DND-41 (cell line): ENCODE results near the gene ARSB.

Source experiments
- ATAC-seq: fragments of 200-7000 bp; cut with Tn5 transposase; 3 replicates; pipeline ENCODE4 v1.9.1; 2021; ENCODE audit warnings: low read depth; ENCODE audit not compliant: insufficient read depth
- DNase-seq: peaks from one replicate; pipeline ENCODE4 v3.0.0-alpha.2; 2020
- H2AFZ ChIP-seq: 2 replicates; pipeline ENCODE4 v1.6.0; 2012; ENCODE audit warnings: low read depth, low read length
- H3K27ac ChIP-seq: 2 replicates; pipeline ENCODE4 v1.5.1; 2012; ENCODE audit warnings: low read length, inconsistent platforms
- H3K27me3 ChIP-seq: fragments of 200-600 bp; sonication (generic); 2 replicates; pipeline ENCODE4 v1.6.0; 2012; ENCODE audit warnings: low read length, mild to moderate bottlenecking, inconsistent platforms; ENCODE audit not compliant: insufficient read depth, poor library complexity
- H3K36me3 ChIP-seq: 2 replicates; pipeline ENCODE4 v1.5.1; 2012; ENCODE audit warnings: low read length, inconsistent platforms; ENCODE audit not compliant: insufficient read depth
- H3K4me1 ChIP-seq: 2 replicates; pipeline ENCODE4 v1.5.1; 2012; ENCODE audit warnings: mild to moderate bottlenecking, low read length; ENCODE audit not compliant: insufficient read depth
- H3K4me2 ChIP-seq: 2 replicates; pipeline ENCODE4 v1.6.0; 2012; ENCODE audit warnings: mild to moderate bottlenecking, moderate library complexity, low read length, inconsistent platforms; ENCODE audit not compliant: insufficient read depth
- H3K4me3 ChIP-seq, 2 experiments: fragments of 200-600 bp in 1 of 2; shearing (Covaris generic) in 1 of 2; 2 replicates each; pipeline ENCODE4 v1.5.1; 2012 to 2016; ENCODE audit warnings: inconsistent platforms in 2 of 2, low read length in 2 of 2, mild to moderate bottlenecking in 2 of 2, low read depth in 1 of 2, moderate library complexity in 1 of 2
- H3K79me2 ChIP-seq: 2 replicates; pipeline ENCODE4 v1.6.0; 2012; ENCODE audit warnings: low read length, inconsistent platforms; ENCODE audit not compliant: insufficient read depth
- H3K9ac ChIP-seq: 2 replicates; pipeline ENCODE4 v1.6.0; 2012; ENCODE audit warnings: low read depth, mild to moderate bottlenecking, inconsistent platforms, low read length, moderate library complexity
- H3K9me3 ChIP-seq: 2 replicates; pipeline ENCODE4 v1.5.1; 2012; ENCODE audit warnings: low read length, moderate library complexity, mild to moderate bottlenecking, inconsistent platforms; ENCODE audit not compliant: insufficient read depth, severe bottlenecking
- H4K20me1 ChIP-seq: 2 replicates; pipeline ENCODE4 v1.6.0; 2012; ENCODE audit warnings: low read length; ENCODE audit not compliant: insufficient read depth
- EZH2 ChIP-seq: IDR thresholded peaks from 3 replicates; pipeline ENCODE4 v1.6.1; 2012; ENCODE audit warnings: borderline replicate concordance, low read depth, mild to moderate bottlenecking, moderate library complexity, low read length, inconsistent platforms; ENCODE audit not compliant: severe bottlenecking
- TF ChIP-seq, protein P1 (sequence below): IDR thresholded peaks from 2 replicates; pipeline ENCODE4 v1.5.1; 2012; ENCODE audit warnings: borderline replicate concordance, low read length, moderate library complexity, mild to moderate bottlenecking; ENCODE audit not compliant: poor library complexity, severe bottlenecking; ENCODE audit errors: extremely low read depth

ARSB gene

DNA sequence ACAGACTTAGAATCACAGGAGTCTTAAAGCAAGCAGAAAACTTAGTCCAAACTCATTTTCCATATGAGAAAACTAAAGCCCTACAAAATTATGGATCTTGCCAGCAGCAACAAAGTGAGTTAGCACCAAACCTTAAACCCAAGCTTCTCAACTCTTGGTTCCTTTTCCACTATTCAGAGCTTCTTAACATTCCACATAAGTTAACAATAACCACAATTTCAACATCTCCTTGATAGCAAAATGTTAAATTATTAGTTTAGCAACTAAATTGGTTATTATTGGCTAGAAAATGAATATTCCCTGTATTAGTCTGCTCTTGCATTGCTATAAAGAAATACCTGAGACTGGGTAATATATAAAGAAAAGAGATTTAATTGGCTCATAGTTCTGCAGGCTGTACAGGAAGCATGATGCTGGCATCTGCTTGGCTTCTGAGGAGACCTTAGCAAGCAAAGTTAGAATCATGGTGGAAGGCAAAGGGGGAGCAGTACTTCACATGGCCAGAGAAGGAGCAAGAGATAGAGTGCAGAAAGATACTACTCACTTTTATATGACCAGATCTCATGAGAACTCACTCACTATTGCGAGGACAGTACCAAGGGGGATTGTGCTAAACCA lies 26.2 kb upstream of the ARSB start:
- DNase-seq, result no peak
- Histone ChIP-seq H3K27me3 (peaks cover 8% of the 10 kb centered on the region), H3K79me2 (no peaks in the 10 kb centered on the region), H3K4me1 (no peaks in the 10 kb centered on the region), H3K4me2 (no peak overlapping the region), H3K9me3 (peaks cover 3% of the 10 kb centered on the region), H3K27ac (no peak overlapping the region), H4K20me1 (no peaks in the 10 kb centered on the region), H3K36me3 (no peaks in the 10 kb centered on the region), H3K4me3 (no peak overlapping the region), H3K9ac (no peak overlapping the region), H2AFZ (no peak overlapping the region)
- no peak for TF ChIP-seq EZH2
- TF ChIP-seq, protein P1, sequence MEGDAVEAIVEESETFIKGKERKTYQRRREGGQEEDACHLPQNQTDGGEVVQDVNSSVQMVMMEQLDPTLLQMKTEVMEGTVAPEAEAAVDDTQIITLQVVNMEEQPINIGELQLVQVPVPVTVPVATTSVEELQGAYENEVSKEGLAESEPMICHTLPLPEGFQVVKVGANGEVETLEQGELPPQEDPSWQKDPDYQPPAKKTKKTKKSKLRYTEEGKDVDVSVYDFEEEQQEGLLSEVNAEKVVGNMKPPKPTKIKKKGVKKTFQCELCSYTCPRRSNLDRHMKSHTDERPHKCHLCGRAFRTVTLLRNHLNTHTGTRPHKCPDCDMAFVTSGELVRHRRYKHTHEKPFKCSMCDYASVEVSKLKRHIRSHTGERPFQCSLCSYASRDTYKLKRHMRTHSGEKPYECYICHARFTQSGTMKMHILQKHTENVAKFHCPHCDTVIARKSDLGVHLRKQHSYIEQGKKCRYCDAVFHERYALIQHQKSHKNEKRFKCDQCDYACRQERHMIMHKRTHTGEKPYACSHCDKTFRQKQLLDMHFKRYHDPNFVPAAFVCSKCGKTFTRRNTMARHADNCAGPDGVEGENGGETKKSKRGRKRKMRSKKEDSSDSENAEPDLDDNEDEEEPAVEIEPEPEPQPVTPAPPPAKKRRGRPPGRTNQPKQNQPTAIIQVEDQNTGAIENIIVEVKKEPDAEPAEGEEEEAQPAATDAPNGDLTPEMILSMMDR, result peak; percentile 19
- ATAC-seq, result 0 out of 3 replicates have a peak, but pooled peaks have one; percentile 33

DNA sequence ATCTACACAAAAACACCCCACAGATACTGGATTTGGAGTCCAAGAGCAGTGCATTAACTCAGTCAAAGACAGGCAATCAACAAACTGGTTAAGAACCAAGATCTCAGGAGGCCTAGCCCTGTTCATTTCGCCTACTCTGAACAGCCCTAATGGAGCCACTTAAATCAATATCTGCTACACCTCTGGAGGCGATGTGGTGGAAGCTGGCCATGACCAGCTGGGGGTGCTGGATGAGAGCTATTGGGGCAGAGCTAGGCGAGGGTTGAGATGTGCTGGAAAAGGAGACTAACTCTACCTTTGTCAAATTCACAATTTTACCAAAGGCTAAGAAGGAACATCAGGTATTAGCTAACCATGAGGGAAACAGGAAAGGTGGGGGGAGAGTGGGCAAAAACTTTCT lies 23.3 kb upstream of the ARSB start:
- no peak overlapping the region for H3K9ac ChIP-seq
- no peaks in the 10 kb centered on the region for H3K36me3 ChIP-seq
- H3K9me3 ChIP-seq, result peaks cover 3% of the 10 kb centered on the region
- no peak for DNase-seq
- no peaks in the 10 kb centered on the region for H3K79me2 ChIP-seq
- H2AFZ ChIP-seq, result no peak overlapping the region
- H3K4me3 ChIP-seq, result no peak overlapping the region
- H4K20me1 ChIP-seq, result no peaks in the 10 kb centered on the region
- ATAC-seq, result no peak
- no peaks in the 10 kb centered on the region for H3K4me1 ChIP-seq
- no peak overlapping the region for H3K27ac ChIP-seq
- peaks cover 2% of the 10 kb centered on the region for H3K27me3 ChIP-seq
- no peak overlapping the region for H3K4me2 ChIP-seq
- TF ChIP-seq, protein P1, result no peak
- no peak for TF ChIP-seq EZH2

DNA sequence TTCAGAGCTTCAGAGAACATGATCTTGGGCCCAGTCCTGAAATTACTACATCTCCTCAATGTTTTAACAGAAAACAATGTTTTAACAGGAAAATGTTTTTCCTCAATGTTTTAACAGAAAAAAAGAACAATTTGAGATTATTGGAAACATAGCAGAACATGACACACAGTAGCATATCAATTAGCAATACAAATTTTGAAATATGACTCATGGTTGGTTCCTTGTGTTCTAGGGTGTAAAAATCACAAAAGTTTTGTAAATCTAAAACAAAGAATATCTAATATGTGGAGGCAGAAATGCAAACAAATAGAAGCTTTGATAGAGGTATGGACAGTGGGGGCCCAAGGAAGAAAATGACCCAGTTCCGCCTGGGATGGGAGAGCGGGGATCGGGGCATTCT lies 22.8 kb upstream of the ARSB start:
- H2AFZ ChIP-seq, result no peak overlapping the region
- ATAC-seq, result no peak
- H3K9ac ChIP-seq, result no peak overlapping the region
- H3K36me3 ChIP-seq, result no peaks in the 10 kb centered on the region
- H3K4me3 ChIP-seq, result no peak overlapping the region
- no peaks in the 10 kb centered on the region for H3K4me1 ChIP-seq
- no peak for DNase-seq
- H3K27me3 ChIP-seq, result peaks cover 2% of the 10 kb centered on the region
- H4K20me1 ChIP-seq, result no peaks in the 10 kb centered on the region
- no peaks in the 10 kb centered on the region for H3K9me3 ChIP-seq
- no peaks in the 10 kb centered on the region for H3K79me2 ChIP-seq
- H3K4me2 ChIP-seq, result no peak overlapping the region
- no peak overlapping the region for H3K27ac ChIP-seq
- TF ChIP-seq EZH2, result no peak
- TF ChIP-seq, protein P1, result no peak
